Measurements from ENCODE around the gene WNK1.

GRCh38 chr12:754473-754820 lies 2.1 kb downstream of the WNK1 start:
- TF ChIP-seq CTCF (IDR thresholded peaks at IDR 0.05) (no peak), POLR2A (IDR thresholded peaks at IDR 0.05) (no peak)

All from adrenal gland (tissue), 5 donors.